ENCODE results near the gene LRRN4.

DNA sequence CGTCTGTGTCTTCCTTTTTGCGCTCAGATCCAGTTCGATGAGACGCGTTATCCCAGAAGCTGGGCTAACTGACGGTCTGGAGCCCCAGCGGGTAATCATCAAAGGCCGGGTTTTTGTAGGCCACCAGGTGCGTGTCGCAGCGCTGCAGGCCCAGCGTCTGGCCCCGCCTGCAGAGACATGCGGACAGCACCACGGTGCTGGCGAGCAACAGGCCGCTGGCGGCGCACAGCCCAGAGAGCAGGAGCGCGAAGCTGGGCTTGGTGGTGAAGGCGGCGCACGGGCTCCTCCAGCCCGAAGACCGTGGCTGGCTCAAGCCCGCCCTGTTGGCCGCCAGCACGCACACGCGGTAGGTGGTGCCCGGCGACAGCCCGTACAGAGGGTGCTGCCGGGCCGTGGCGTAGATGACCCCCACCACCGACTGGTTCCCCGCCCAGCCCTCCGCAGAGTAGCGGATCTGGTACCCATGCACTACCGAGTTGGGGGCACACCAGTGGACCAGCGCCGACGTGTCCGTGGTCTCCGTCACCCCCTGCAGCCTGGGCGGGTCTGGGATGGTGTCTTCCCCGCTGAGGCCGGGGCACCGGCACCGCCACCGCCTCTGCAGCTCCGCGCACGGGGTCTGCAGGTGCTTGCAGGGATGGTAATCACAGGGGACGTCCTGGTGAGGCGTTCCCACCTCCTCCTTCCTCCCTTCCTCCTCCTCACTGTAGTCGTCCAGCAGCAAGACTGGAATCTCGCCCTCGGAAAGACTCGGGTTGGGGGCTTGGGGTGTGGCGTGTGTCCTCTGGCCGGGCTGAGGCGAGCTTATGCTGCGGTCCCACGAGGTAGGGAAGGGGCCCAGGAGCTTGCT lies 12.7 kb downstream of the LRRN4 start:
- TF ChIP-seq, protein P1, sequence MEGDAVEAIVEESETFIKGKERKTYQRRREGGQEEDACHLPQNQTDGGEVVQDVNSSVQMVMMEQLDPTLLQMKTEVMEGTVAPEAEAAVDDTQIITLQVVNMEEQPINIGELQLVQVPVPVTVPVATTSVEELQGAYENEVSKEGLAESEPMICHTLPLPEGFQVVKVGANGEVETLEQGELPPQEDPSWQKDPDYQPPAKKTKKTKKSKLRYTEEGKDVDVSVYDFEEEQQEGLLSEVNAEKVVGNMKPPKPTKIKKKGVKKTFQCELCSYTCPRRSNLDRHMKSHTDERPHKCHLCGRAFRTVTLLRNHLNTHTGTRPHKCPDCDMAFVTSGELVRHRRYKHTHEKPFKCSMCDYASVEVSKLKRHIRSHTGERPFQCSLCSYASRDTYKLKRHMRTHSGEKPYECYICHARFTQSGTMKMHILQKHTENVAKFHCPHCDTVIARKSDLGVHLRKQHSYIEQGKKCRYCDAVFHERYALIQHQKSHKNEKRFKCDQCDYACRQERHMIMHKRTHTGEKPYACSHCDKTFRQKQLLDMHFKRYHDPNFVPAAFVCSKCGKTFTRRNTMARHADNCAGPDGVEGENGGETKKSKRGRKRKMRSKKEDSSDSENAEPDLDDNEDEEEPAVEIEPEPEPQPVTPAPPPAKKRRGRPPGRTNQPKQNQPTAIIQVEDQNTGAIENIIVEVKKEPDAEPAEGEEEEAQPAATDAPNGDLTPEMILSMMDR (conservative IDR thresholded peaks at IDR 0.05), result no peak
- no peak for TF ChIP-seq EZH2 (IDR thresholded peaks at IDR 0.05; ENCODE audit: low read depth)

Measured in PC-9 (cell line).